Fibroblast of villous mesenchyme (primary cell): ENCODE results near the gene ROCK2. TPM values are rescaled to one million over a fixed set of nuclear protein-coding genes. Genes with fewer than 3 reads are reported as not detected.
A peak's percentile ranks its signal among the peaks of the same experiment; 100 is the strongest.

ENCODE experiments used
- DNase-seq: peaks from one replicate; pipeline ENCODE4 v3.0.0-alpha.2; 2010; ENCODE audit warnings: low read depth
- H3K4me3 ChIP-seq: 2 replicates; pipeline ENCODE4 v1.5.1; 2011; ENCODE audit warnings: low read depth, mild to moderate bottlenecking, low read length
- total RNA-seq: library from RNA; depleted of rRNA; stranded (reverse); fragments of >200 nt; gene quantifications from 2 replicates; pipeline ENCODE4 v1.2.3, GENCODE V29; 2012
- TF ChIP-seq, protein P1 (sequence below): IDR thresholded peaks from 2 replicates; pipeline ENCODE4 v1.5.1; 2012; ENCODE audit warnings: low read depth, mild to moderate bottlenecking, low read length; ENCODE audit not compliant: insufficient read depth

Gene ROCK2
- total RNA-seq, 1 donor = 54.0 TPM

GRCh38 chr2:11370377-11371091, 26.1 kb upstream of the ROCK2 start:
- no peak overlapping the region for H3K4me3 ChIP-seq
- TF ChIP-seq, protein P1, sequence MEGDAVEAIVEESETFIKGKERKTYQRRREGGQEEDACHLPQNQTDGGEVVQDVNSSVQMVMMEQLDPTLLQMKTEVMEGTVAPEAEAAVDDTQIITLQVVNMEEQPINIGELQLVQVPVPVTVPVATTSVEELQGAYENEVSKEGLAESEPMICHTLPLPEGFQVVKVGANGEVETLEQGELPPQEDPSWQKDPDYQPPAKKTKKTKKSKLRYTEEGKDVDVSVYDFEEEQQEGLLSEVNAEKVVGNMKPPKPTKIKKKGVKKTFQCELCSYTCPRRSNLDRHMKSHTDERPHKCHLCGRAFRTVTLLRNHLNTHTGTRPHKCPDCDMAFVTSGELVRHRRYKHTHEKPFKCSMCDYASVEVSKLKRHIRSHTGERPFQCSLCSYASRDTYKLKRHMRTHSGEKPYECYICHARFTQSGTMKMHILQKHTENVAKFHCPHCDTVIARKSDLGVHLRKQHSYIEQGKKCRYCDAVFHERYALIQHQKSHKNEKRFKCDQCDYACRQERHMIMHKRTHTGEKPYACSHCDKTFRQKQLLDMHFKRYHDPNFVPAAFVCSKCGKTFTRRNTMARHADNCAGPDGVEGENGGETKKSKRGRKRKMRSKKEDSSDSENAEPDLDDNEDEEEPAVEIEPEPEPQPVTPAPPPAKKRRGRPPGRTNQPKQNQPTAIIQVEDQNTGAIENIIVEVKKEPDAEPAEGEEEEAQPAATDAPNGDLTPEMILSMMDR = no peak
- no peak for DNase-seq

DNA sequence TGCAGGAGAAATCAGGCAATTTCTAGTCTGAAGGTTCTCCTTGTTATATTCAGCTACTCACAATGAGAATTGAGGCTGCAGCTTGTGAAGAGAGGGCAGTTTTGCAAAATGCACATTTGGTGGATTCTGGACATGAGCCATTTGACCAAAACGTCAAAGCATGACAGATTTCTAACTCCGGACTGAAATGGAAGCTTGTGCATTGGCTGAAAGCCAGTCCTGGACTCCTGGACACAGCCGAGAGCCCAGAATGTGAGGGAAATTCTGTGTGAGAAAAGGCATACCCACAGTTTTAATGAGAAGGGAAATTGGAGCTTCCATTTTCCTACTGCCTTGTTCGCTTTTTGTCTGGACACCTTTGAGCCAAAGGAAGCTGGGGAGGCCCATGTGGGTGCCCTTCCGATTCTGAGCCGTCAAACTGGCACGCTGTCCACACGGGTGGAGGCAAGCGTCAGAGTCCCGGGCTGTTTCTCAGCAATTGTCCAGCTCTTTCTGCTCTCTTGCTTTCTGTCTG, 23.7 kb upstream of the ROCK2 start:
- TF ChIP-seq, protein P1 = no peak
- no peak overlapping the region for H3K4me3 ChIP-seq
- DNase-seq = peak; percentile 25

DNA sequence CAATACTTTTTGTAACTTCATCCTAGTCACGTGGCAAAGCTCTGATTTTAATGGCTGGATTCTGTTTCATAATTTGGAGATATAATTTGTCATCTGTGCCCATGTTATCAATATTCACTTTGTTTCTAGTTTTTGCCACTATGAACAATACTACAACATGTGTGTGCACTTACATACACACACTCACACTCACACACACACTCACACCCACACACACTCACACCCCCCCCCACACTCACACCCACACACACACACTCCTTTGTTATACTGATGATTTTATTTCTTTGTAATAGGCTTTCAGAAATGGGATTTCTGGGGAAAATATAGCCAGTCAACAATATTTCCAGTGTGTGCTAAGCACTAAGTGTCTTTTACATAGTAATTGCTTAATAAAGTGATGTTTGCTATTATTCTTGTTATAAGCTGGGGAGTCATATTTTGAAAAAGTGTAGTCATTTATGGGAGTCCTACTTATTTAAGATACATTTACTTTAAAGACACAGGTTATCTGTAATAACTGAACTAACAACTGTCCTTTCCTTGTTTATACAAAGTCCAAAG, 22.8 kb upstream of the ROCK2 start:
- no peak overlapping the region for H3K4me3 ChIP-seq
- DNase-seq = no peak
- TF ChIP-seq, protein P1 = no peak

- no peak for DNase-seq
- no peak overlapping the region for H3K4me3 ChIP-seq
- TF ChIP-seq, protein P1 = no peak
These were observed 21.9 kb upstream of the ROCK2 start for GRCh38 chr2:11366326-11366741.

DNA sequence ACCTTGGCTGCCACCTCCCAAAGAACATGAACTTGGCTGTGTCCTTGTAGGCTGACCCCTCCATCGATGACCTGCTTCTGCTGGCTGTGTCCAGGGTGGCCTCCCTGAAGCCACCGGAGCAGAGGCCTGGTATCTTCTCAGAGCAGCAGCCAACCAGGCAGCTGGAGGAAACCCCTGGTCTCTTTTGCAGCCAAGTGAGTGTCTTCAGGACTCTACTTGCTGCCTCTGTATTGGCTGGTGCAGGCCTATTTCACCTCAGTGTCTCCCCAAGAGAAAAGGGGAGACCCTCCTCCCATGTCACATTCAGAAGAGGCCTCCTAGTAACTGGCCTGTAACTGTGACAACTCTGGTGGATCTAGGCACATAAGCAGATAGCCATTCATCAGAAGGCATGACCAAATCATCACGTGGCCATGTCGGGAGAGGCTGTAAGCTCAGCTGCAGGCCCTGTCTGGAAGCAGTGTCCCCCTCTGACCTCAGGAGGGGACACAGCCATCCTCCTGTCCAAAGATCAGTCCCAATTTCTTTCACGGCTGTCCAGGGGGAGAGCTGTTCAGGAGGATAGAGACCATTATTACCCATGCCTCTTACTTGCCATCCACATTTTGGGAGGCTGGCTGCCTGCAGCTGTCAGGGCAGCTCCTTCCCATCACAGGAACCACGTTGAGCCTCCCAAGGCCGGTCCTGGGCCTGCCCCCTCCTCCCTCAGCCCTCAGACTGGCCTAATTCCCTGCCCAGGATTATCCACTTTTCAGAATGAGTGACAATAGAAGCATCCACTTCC, 20.9 kb upstream of the ROCK2 start:
- DNase-seq = no peak
- TF ChIP-seq, protein P1 = no peak
- no peak overlapping the region for H3K4me3 ChIP-seq

- no peak for DNase-seq
- H3K4me3 ChIP-seq = no peak overlapping the region
- TF ChIP-seq, protein P1 = no peak
These were observed 20.1 kb upstream of the ROCK2 start for GRCh38 chr2:11364565-11364887.
